HL-60 (cell line): ENCODE measurements around the gene CERS6.

ENCODE experiments used
- CTCF ChIP-seq: IDR thresholded peaks from one replicate; pipeline ENCODE4 v1.5.1; 2011; ENCODE audit warnings: low read length, control low read depth, inconsistent platforms; ENCODE audit not compliant: insufficient read depth
- REST ChIP-seq: IDR thresholded peaks from 2 replicates; pipeline ENCODE4 v1.6.1; 2012; ENCODE audit warnings: low read depth; ENCODE audit not compliant: insufficient replicate concordance

- TF ChIP-seq CTCF, result no peak
- TF ChIP-seq REST, result no peak
These were observed 141.0 kb downstream of the CERS6 start for GRCh38 chr2:168596881-168597655.
